Epithelial cell of esophagus (primary cell): ENCODE results near the gene ABHD1.
A peak's percentile ranks its signal among the peaks of the same experiment; 100 is the strongest.

Experiments used
- DNase-seq: peaks from one replicate; pipeline ENCODE4 v3.0.0; 2010; ENCODE audit warnings: low read depth
- H3K4me3 ChIP-seq: 2 replicates; pipeline ENCODE4 v1.5.1; 2011; ENCODE audit warnings: mild to moderate bottlenecking, low read length, control low read depth
- CTCF ChIP-seq: IDR thresholded peaks from 2 replicates; pipeline ENCODE4 v1.5.1; 2011; ENCODE audit warnings: low read depth, mild to moderate bottlenecking, low read length, control low read depth, inconsistent platforms; ENCODE audit not compliant: insufficient read depth; ENCODE audit errors: missing control alignments

ABHD1 gene

DNA sequence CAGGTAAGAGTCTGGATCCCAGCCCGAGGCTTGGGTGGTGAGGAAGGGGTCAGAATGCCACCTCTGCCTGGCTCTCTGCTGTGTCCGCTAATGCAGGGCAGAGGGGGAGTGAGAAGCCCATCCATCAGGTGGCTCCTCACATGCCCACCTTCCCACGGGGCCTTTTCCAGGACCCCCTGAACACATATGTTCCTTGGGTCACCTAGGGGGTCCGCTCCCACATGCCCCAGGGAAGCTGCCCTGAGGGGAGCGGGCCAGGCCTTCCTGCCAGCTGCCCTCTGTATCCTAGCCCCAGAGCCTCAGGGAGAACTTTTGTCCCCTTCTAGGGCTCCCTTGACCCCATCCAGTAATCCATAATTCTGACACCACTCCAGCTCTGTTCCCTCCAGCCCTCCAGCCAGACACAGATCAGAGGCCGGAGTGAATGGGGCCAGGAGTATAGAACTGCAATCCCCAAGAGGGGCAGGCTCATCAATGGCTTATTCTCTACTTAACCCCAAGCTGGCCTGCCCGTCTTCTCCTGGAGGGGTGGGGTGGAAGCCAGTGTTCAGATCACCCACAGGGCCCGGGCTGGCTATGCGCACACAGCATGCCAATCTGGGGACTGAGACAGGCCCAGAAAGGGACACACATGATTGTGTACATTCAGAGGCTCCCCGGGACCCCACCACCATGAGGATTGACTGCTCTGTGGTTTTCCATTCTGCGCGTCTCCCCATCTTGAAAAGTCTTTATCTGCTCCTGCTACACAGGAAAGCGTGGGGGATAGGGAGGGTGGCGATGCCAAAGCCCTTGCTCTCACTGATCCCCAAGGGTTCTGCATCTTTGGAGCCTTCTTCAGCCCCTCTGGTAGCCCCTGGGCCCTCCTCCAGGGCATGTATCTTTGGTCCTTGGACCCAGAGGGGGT lies 44.1 kb upstream of the ABHD1 start:
- H3K4me3 ChIP-seq: no peak overlapping the region
- DNase-seq: no peak
- TF ChIP-seq CTCF: no peak

- no peak for TF ChIP-seq CTCF
- H3K4me3 ChIP-seq: no peak overlapping the region
- no peak for DNase-seq
Measured at GRCh38 chr2:27080140-27080469, 43.5 kb upstream of the ABHD1 start.

DNA sequence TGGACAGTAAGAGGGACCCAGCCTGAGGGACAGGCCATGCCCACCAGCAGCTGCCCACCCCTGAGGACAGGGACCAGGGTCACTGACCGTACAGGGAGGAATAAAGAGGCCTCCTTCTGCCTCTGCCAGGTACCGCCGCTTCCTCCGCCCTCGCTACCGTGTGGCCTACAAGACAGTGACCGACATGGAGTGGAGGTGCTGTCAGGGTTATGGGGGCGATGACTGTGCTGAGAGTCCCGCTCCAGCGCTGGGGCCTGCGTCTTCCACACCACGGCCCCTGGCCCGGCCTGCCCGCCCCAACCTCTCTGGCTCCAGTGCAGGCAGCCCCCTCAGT lies 43.0 kb upstream of the ABHD1 start:
- DNase-seq: no peak
- no peak for TF ChIP-seq CTCF
- no peak overlapping the region for H3K4me3 ChIP-seq

- no peak overlapping the region for H3K4me3 ChIP-seq
- TF ChIP-seq CTCF: no peak
- DNase-seq: no peak
Measured at GRCh38 chr2:27081984-27082772, 41.4 kb upstream of the ABHD1 start.

DNA sequence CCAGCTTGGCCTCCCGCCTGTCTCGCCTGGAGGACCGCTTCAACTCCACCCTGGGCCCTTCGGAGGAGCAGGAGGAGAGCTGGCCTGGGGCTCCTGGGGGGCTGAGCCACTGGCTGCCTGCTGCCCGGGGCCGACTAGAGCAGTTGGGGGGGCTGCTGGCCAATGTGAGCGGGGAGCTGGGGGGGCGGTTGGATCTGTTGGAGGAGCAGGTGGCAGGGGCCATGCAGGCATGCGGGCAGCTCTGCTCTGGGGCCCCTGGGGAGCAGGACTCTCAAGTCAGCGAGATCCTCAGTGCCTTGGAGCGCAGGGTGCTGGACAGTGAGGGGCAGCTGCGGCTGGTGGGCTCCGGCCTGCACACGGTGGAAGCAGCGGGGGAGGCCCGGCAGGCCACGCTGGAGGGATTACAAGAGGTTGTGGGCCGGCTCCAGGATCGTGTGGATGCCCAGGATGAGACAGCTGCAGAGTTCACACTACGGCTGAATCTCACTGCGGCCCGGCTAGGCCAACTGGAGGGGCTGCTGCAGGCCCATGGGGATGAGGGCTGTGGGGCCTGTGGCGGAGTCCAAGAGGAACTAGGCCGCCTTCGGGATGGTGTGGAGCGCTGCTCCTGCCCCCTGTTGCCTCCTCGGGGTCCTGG lies 40.7 kb upstream of the ABHD1 start:
- TF ChIP-seq CTCF: no peak
- no peak overlapping the region for H3K4me3 ChIP-seq
- no peak for DNase-seq

- peak; percentile 66 for DNase-seq
- no peak overlapping the region for H3K4me3 ChIP-seq
- TF ChIP-seq CTCF: no peak
Measured at GRCh38 chr2:27083410-27084296, 40.0 kb upstream of the ABHD1 start.
